SJCRH30 (cell line): ENCODE data around the gene INPP5K. TPM values are rescaled to one million over a fixed set of nuclear protein-coding genes. Genes with fewer than 3 reads are reported as not detected.

ENCODE experiments used
- DNase-seq, 2 experiments: peaks; one replicate each; pipeline ENCODE4 v3.0.0-alpha.2; 2015 to 2020
- H3K27ac ChIP-seq: fragments of 250-450 bp; sonication (Bioruptor Pico); 2 replicates; pipeline ENCODE4 v1.5.1; 2020; ENCODE audit warnings: mild to moderate bottlenecking, moderate library complexity
- H3K27me3 ChIP-seq: fragments of 250-450 bp; sonication (Bioruptor Pico); 2 replicates; pipeline ENCODE4 v1.5.1; 2020; ENCODE audit warnings: mild to moderate bottlenecking, moderate library complexity
- H3K36me3 ChIP-seq: fragments of 250-450 bp; sonication (Bioruptor Pico); 2 replicates; pipeline ENCODE4 v1.5.1; 2020; ENCODE audit warnings: mild to moderate bottlenecking, moderate library complexity
- H3K4me1 ChIP-seq: fragments of 250-450 bp; sonication (Bioruptor Pico); 2 replicates; pipeline ENCODE4 v1.5.1; 2020; ENCODE audit warnings: mild to moderate bottlenecking, moderate library complexity
- H3K4me3 ChIP-seq: fragments of 250-450 bp; sonication (Bioruptor Pico); 2 replicates; pipeline ENCODE4 v1.5.1; 2020; ENCODE audit warnings: mild to moderate bottlenecking, moderate library complexity
- H3K9me3 ChIP-seq: fragments of 250-450 bp; sonication (Bioruptor Pico); replicated peaks from 2 replicates; pipeline ENCODE4 v1.5.1; 2020; ENCODE audit warnings: mild to moderate bottlenecking, moderate library complexity
- total RNA-seq: library from RNA; depleted of rRNA; stranded (reverse); fragments of >200 nt; shearing (Covaris generic); gene quantifications from 2 replicates; pipeline ENCODE4 v1.2.3, GENCODE V29; 2014

The INPP5K gene
- total RNA-seq, 1 experiment from 2014 or later: 9.7 TPM

DNA sequence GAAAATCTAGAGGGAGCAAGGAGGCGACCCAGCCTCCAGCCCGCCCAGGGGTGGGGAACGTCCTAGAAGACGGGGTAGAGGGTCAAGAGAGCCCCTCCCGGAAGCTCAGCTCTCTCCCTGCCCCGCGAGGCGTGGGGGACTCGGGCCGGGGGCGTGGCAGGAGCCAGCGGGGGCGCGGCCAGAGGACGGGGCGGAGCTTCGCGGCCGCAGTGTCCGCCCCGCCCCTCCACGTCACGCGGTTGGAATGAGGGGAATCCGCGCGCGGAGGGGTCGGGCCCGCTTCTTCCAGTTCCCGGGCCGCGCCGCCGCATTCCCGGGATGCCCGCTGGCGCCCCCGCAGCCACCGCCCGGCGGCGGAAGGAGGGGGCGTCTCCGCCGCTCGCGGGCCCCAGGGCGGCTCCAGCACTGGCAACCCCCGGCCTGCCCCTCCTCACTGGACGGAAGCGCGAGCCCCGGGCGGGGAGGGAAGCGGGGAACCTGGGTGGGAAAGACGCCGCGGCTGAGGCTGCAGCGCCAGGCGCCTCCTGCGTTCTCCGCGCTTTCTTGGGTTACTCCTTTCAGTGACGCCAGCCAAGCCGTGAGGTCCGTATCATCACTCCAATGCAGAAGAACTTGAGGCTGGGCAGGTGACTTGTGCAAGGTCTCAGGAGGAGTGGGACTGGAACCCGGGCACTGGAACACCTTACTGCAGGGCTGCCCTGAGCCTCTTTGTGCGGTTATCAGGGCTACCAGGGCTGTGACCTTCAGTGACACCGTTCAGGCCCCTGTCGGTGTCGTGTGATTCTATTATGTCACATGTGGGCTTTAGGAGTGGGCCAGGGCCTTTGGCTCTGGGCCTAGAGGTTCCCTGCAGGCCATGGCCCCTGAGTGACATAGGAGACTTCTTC, 28.2 kb downstream of the INPP5K start:
- Histone ChIP-seq H3K27me3 (no peaks in the 10 kb centered on the region), H3K36me3 (no peaks in the 10 kb centered on the region), H3K9me3 (no peaks in the 10 kb centered on the region), H3K4me1 (no peaks in the 10 kb centered on the region; the same call in 1 of the 2 replicates), H3K4me3 (peak overlapping the region; percentile 59), H3K27ac (peak overlapping the region; percentile 45; the same call in 1 of the 2 replicates)
- DNase-seq: peak; percentile 64 to 74

DNA sequence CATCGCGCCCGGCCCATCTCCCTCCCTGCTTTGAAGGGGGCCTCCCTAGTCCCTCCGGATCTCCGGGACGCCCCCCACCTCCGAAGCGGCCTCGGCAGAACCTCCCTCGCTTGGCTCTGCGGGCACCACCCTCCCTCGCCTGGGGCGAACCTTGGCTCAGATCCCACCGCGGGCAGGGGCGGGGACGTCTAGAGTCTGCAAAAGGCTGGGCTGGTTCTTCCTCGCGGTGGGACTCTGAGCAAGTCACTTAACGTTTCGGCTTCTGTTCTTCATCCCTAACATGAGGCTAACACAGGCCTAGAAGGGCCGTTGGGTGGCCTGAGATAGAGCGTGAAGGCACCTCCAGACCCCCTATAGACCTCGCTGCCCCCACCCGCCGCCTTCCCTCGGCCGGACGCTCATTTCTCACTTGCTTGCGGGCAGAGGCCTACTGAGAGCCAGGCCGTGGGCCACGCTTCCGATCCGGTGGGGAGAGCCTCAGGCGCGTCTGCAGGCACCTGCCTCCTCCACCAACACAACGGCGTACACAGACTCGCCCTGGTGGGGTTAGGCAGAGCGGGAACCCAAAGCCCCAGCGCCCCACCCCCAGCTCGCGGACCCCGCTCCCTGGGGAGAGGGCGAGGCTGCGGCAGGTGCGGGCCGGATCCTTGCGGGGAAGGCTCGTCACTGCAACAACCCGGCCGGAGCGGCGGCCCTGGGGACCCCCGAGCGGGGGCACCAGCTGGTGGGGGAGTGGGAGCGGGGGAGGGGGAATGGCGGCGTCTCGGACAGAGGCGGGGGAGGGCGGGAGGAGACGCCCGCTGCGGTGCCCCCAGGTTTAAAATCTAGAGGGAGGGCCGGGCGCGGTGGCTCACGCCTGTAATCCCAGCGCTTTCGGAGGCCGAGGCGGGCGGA, 29.4 kb downstream of the INPP5K start:
- peak; percentile 48 to 49 for DNase-seq
- Histone ChIP-seq H3K27ac (no peak overlapping the region), H3K4me1 (no peaks in the 10 kb centered on the region; the same call in 1 of the 2 replicates), H3K27me3 (no peaks in the 10 kb centered on the region), H3K36me3 (no peaks in the 10 kb centered on the region), H3K9me3 (no peaks in the 10 kb centered on the region), H3K4me3 (peak overlapping the region; percentile 59)

DNA sequence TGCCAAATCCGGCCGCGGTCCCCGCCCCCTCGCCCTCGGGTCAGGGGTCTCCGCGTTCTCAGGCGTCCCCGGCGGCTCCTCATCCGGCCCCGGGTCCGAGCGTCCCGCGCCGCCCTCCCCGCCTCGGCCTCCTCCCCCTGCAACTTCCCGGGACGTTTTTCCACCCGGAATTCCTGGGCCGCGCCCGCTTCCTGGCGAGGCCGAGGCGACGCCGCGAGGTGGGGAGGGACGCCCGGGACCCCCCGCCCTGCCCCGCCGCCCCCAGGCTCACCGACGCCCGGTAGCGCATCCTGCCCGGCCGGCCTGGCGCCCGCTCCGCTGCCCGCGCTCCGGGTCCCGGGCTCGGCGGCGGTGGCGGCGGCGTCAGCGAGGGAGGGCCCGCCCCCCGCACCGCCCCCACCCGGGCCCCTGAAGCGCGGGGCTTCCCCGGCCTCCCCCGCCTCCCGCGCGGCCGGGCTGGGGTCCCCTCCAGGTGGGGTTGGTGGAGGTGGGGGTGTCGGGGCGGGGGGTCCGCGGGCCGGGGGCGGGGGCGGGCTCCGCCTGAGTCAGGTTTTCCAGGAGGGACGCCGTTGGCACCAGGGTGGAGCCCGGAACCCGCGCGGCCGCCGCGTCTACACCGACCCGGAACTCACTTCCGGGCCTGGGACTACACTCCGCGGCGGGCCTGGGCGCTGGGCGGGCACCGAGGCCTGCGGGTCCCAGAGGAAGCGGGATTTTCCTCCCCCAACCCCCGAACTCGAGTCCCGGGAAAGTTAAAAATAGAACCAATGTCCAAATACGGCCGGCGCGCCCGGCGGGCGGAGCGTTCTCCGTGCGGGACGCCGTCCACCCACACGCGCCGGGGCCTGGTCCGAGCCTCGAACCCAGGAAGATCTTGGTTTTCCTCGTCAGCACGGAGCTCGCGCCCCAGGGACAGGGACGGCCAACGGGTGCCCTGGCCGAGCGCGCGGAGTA, 30.7 kb downstream of the INPP5K start:
- Histone ChIP-seq H3K4me1 (no peaks in the 10 kb centered on the region; the same call in 1 of the 2 replicates), H3K36me3 (no peaks in the 10 kb centered on the region), H3K9me3 (no peaks in the 10 kb centered on the region), H3K27ac (peak overlapping the region; percentile 53), H3K4me3 (peak overlapping the region; percentile 71), H3K27me3 (no peaks in the 10 kb centered on the region)
- peak; percentile 27 to 28 for DNase-seq

DNA sequence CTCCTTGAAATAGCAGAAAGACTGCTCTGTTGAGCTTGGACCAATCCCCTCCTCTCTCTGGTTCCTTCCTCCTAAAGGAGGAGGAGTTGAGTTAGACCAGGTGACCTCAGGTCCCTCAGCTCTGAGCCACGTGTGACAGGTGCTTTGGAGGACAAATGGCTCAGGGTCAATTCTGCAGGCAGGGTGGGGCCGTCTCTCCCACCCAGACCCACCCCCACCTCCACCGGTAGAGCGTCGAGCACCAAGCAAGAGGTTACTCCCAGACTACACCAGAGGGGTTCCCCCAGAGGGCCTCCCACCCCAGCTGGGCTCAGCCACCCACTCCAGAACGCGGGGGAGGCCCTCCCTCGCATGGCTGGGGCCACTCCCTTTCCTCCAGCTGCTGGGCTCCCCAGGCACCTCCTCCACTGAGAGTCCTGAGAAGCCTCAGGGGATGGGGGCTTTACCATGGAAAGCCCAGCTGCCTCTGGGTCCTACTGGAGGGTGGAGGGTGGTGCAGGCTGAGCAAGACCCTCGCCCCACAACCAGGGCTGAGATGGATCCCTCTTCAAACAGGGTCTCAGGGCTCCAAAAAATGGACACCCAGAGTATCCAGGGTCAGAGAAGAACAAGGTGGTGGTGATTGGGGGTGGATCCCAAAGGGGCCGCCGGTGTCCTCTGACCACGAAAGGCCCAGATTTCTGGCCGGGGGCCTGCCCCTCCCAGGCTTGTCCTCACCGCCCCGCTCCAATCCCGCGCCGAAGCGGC, 31.6 kb downstream of the INPP5K start:
- peak overlapping the region; percentile 51 for H3K27ac ChIP-seq
- H3K27me3 ChIP-seq: no peaks in the 10 kb centered on the region
- H3K9me3 ChIP-seq: no peaks in the 10 kb centered on the region
- no peaks in the 10 kb centered on the region for H3K36me3 ChIP-seq
- DNase-seq: peak; percentile 73 to 76
- peak overlapping the region; percentile 71 for H3K4me3 ChIP-seq
- no peaks in the 10 kb centered on the region; the same call in 1 of the 2 replicates for H3K4me1 ChIP-seq

DNA sequence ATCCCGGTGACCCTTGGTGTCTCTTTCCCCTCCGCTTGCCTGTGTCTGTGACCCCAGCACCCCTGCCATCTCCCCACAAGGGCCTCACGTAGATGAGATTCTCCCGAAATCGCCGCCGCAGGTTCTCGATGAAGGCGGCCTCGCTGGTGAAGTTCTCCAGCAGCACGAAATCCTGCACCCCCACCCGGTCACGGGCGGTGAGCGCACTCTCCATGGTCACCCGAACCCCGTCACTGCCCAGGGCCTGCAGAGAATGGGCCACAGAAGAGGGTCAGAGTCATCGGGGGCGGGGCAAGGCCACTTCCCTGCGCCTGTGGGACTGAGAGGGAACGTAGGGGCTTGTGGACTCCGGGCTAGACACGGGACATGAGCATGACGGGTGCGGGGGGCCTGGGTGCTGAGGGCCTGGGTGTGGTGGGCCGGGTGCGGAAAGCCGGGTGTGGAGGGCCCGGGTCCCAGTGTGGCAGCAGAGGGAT, 32.3 kb downstream of the INPP5K start:
- no peaks in the 10 kb centered on the region for H3K9me3 ChIP-seq
- no peak overlapping the region for H3K27ac ChIP-seq
- no peaks in the 10 kb centered on the region for H3K27me3 ChIP-seq
- H3K4me1 ChIP-seq: no peaks in the 10 kb centered on the region; the same call in 1 of the 2 replicates
- DNase-seq: no peak
- H3K4me3 ChIP-seq: no peak overlapping the region
- no peaks in the 10 kb centered on the region for H3K36me3 ChIP-seq

DNA sequence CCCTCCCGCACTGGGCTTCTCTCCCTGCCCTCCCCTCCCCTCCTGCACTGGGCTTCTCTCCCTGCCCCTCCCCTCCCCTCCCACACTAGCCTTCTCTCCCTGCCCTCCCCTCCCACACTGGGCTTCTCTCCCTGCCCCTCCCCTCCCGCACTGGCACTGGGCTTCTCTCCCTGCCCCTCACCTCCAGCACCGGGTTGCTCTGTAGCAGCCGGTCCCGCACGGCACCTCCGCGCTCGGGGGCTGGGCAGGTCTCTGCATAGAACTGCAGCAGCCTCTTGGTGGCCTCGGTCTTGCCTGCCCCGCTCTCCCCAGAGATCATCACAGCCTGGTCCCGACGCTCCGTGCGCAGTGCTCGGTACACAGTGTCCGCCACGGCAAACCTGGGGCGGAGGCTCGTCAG, 33.7 kb downstream of the INPP5K start:
- Histone ChIP-seq H3K9me3 (no peaks in the 10 kb centered on the region), H3K4me1 (no peaks in the 10 kb centered on the region; the same call in 1 of the 2 replicates), H3K27ac (no peak overlapping the region), H3K4me3 (no peak overlapping the region), H3K36me3 (no peaks in the 10 kb centered on the region), H3K27me3 (no peaks in the 10 kb centered on the region)
- DNase-seq: no peak

DNA sequence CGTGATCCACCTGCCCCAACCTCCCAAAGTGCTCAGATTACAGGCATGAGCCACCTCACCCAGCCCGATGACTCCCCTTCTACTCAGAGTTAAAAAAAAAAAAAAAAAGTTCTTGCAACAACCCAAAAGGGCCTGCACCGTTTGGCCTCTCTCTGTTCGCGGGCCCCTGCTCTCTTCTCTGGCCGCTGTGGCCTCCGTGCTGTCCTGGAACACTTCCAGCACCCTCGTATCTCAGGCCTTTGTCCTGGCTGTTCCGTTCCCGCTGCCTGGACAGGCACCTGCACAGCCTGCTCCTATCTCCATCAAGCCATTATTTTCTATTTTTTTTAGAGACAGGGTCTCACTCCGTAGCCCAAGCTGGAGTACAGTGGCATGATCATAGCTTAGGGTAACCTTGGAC, 34.7 kb downstream of the INPP5K start:
- no peaks in the 10 kb centered on the region for H3K36me3 ChIP-seq

DNA sequence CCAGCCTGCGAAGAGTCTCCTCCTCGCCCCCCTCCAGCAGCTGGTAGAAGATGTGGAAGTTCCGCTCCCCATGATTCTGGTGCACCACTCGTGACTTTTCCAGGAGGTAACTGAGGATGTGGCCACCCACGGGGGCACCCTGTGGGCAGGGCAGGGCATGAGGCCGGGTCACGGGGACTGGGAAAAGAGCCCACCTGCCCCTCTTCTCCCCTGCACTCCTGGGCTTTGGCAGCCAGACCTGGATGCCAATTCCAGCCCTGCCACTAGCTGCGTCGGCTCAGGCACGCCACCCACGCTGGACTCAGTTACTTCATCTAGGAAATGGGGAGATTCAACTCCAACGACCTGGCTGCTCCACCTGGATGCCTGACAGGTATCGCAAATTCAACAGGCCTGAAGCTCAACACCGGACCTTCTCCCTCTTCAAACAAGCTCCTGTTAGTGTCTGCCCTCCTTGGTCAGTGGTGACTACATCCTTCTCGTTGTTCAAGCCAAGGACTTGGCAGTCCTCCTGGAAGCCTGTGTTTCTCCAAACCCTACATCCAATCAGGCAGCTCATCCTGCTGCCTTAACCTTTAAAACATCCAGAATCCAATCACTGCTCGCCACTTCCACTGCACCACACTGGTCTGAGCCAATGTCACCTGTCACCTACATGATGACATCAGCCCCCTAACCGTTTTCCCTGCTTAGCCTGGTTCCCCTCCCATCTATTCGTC, 35.5 kb downstream of the INPP5K start:
- no peaks in the 10 kb centered on the region for H3K9me3 ChIP-seq
- no peak overlapping the region for H3K4me3 ChIP-seq
- no peak overlapping the region for H3K27ac ChIP-seq
- no peak for DNase-seq
- H3K27me3 ChIP-seq: no peaks in the 10 kb centered on the region
- H3K4me1 ChIP-seq: no peaks in the 10 kb centered on the region; the same call in 1 of the 2 replicates
- H3K36me3 ChIP-seq: no peaks in the 10 kb centered on the region

More for the DNA sequence above, 34.7 kb downstream of the INPP5K start:
- Histone ChIP-seq H3K27ac (no peak overlapping the region), H3K4me1 (no peaks in the 10 kb centered on the region; the same call in 1 of the 2 replicates), H3K27me3 (no peaks in the 10 kb centered on the region), H3K9me3 (no peaks in the 10 kb centered on the region), H3K4me3 (no peak overlapping the region)
- no peak for DNase-seq

DNA sequence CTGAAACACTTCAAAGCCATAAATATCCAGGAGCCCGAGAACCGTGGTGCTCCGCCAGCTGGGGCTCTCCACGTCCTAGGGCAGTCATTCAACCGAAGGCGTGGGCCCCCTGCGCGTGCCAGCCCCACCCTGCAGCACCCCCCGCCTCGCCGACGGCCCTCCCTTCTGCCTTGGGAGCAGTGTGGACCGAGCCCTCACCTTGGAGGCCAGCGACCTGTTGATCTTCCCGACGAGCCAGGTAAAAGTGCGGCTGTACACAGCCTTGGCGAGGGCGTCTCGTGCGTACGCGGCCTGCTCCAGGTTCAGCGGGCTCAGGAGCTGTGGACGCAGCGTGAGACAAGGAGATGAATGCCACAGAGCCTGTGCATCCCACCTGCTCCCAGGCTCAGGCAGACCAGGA, 38.0 kb downstream of the INPP5K start:
- Histone ChIP-seq H3K27me3 (no peaks in the 10 kb centered on the region), H3K27ac (no peak overlapping the region), H3K4me3 (no peak overlapping the region), H3K36me3 (no peaks in the 10 kb centered on the region), H3K4me1 (no peaks in the 10 kb centered on the region), H3K9me3 (no peaks in the 10 kb centered on the region)
- DNase-seq: no peak

DNA sequence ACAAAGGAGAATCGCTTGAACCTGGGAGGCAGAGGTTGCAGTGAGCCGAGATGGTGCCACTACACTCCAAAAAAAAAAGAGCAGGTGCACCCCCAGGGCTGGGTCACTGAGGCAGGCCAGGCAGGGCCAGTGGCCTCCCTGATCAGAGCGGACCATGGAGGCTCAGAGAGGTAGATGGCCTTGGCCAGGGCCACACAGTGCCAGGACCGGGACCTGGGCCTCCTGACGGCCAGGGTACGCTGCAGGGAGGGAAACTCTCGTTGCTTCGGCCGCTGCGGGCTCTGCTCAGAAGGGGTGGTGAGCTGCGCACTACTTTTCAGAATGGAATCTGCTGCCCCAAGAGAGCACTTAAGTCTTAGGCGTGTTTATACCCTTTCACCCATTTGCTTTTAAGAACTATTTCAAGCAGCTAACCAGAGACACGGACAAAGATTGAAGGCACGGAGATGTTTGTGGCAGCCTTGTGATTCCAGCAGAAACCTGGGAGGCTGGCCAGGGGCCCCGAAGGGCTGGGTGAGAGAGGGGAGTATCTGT, 41.0 kb downstream of the INPP5K start:
- no peak overlapping the region for H3K27ac ChIP-seq
- H3K9me3 ChIP-seq: no peaks in the 10 kb centered on the region
- no peak for DNase-seq
- H3K36me3 ChIP-seq: no peaks in the 10 kb centered on the region
- H3K4me3 ChIP-seq: no peak overlapping the region
- H3K4me1 ChIP-seq: no peaks in the 10 kb centered on the region
- no peaks in the 10 kb centered on the region for H3K27me3 ChIP-seq

DNA sequence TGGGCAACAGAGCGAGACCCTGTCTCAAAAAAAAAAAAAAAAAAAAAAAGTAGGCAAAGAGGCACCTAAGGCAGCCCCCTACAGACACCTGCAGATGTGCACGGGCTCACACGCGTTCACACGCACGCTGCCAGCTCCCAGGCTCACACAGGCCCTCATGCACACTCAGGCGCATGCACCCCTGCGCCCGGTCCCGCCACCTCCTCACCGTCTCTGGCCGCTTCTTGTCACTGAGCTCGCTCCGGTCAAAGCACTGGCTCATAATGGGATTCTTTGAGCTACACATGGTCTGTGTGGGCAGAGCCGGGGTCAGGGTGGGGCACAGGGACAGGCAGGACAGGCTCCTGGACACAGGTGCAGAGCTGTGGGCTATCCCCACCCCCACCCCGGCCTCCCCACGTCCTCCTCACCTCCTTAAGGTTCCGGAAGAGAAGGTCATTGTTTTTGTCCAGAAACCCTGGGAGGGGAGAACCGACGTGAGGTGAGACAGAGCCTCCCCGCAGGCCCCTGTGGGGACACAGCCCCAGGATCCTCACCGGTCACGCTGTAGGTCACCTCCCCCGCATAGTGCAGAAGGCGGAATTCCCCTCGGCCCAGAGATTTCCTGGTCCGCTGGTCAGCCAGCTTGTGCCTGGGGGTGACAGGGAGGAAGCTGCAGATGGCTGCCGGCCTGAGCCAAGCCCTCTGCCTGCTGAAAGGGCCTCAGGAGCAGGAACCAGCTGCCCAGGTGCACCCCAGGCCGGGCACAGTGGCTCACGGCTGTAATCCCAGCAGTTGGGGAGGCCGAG, 41.8 kb downstream of the INPP5K start:
- DNase-seq: no peak
- Histone ChIP-seq H3K4me1 (no peaks in the 10 kb centered on the region), H3K36me3 (no peaks in the 10 kb centered on the region), H3K27ac (no peak overlapping the region), H3K27me3 (no peaks in the 10 kb centered on the region), H3K9me3 (no peaks in the 10 kb centered on the region), H3K4me3 (no peak overlapping the region)

DNA sequence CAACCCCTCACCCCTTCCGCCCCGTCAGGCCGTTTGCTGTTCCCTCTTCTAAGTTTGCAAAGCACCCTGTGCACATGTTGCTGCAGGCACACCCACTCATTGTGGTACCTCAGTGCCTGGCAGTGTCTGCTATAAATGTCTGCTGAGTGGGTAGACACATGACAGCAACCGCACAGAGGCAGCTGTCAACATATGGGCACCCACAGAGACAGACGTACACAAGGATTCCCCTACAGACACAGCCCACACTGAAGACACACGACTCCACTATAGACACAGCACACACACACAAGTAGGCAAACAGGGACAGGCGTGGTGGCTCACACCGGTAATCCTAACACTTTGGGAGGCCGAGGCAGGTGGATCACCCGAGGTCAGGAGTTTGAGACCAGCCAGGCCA, 42.6 kb downstream of the INPP5K start:
- Histone ChIP-seq H3K27me3 (no peaks in the 10 kb centered on the region), H3K4me3 (no peak overlapping the region), H3K9me3 (no peaks in the 10 kb centered on the region), H3K27ac (no peak overlapping the region), H3K36me3 (no peaks in the 10 kb centered on the region), H3K4me1 (no peaks in the 10 kb centered on the region)
- no peak for DNase-seq
